SU-DHL-6 (cell line): ENCODE results near the gene PANK2.
"Not testable (repeated sequence)": the region's sequence is repeated elsewhere in the genome, so short reads cannot be mapped to it uniquely, and the experiment has no call there.

Experiments used
- H2AFZ ChIP-seq: fragments of 200-600 bp; sonication (generic); 2 replicates; pipeline ENCODE4 v1.6.1; 2014; ENCODE audit warnings: low read depth, mild to moderate bottlenecking, moderate library complexity, mixed read lengths, antibody characterized with exemption, low read length; ENCODE audit not compliant: severe bottlenecking
- H3F3A ChIP-seq: fragments of 200-600 bp; shearing (Covaris generic); 2 replicates; pipeline ENCODE4 v1.6.0; 2016; ENCODE audit warnings: antibody characterized with exemption, mild to moderate bottlenecking; ENCODE audit not compliant: insufficient read depth
- H3K27ac ChIP-seq: fragments of 200-600 bp; sonication (generic); 2 replicates; pipeline ENCODE4 v1.5.1; 2016; ENCODE audit warnings: low read depth, mild to moderate bottlenecking, low read length, moderate library complexity, mixed read lengths
- H3K27me3 ChIP-seq: fragments of 200-600 bp; sonication (generic), shearing (Covaris generic); 2 replicates; pipeline ENCODE4 v1.6.0; 2014; ENCODE audit warnings: mild to moderate bottlenecking, low read length
- H3K36me3 ChIP-seq: fragments of 200-600 bp; sonication (generic); 2 replicates; pipeline ENCODE4 v1.6.1; 2014; ENCODE audit warnings: mild to moderate bottlenecking, low read length, mixed read lengths
- H3K4me2 ChIP-seq: fragments of 300-600, 200-600 bp; shearing (Covaris generic), sonication (generic); 2 replicates; pipeline ENCODE4 v1.6.0; 2014; ENCODE audit warnings: low read length, low read depth, mild to moderate bottlenecking; ENCODE audit not compliant: poor library complexity, severe bottlenecking
- H3K4me3 ChIP-seq: fragments of 200-600 bp; sonication (generic); 2 replicates; pipeline ENCODE4 v1.5.1; 2014; ENCODE audit warnings: antibody characterized with exemption, low read length, mild to moderate bottlenecking, mixed read lengths; ENCODE audit not compliant: insufficient read depth, poor library complexity, severe bottlenecking
- H3K79me2 ChIP-seq: fragments of 200-600 bp; sonication (generic); 2 replicates; pipeline ENCODE4 v1.6.1; 2014; ENCODE audit warnings: mild to moderate bottlenecking, low read length, moderate library complexity; ENCODE audit not compliant: insufficient read depth
- H3K9ac ChIP-seq: fragments of 200-600 bp; sonication (generic); 2 replicates; pipeline ENCODE4 v1.7.0; 2014; ENCODE audit warnings: mild to moderate bottlenecking, low read length
- H3K9me2 ChIP-seq: fragments of 200-600 bp; sonication (generic); replicated peaks from 2 replicates; pipeline ENCODE4 v1.6.1; 2014; ENCODE audit warnings: low read length; ENCODE audit not compliant: insufficient read depth
- H3K9me3 ChIP-seq: fragments of 200-600 bp; sonication (generic); 2 replicates; pipeline ENCODE4 v1.6.1; 2014; ENCODE audit warnings: low read length, mixed read lengths; ENCODE audit not compliant: insufficient read depth
- H4K20me1 ChIP-seq: fragments of 200-600 bp; sonication (generic); 2 replicates; pipeline ENCODE4 v1.6.1; 2014; ENCODE audit warnings: low read depth, mild to moderate bottlenecking, antibody characterized with exemption, low read length, moderate library complexity, mixed read lengths
- EZH2phosphoT487 ChIP-seq: fragments of 200-600 bp; sonication (generic), shearing (Covaris generic); conservative IDR thresholded peaks from 2 replicates; pipeline ENCODE4 v1.6.1; 2018; ENCODE audit warnings: mild to moderate bottlenecking, antibody characterized with exemption, low read length, moderate library complexity, mixed read lengths
- TF ChIP-seq, protein P1 (sequence below): fragments of 200-600 bp; sonication (generic); IDR thresholded peaks from one replicate; pipeline ENCODE4 v1.5.1; 2017; ENCODE audit warnings: antibody characterized with exemption, mild to moderate bottlenecking, low read length, moderate library complexity; ENCODE audit not compliant: insufficient read depth, poor library complexity, severe bottlenecking

Gene PANK2

DNA sequence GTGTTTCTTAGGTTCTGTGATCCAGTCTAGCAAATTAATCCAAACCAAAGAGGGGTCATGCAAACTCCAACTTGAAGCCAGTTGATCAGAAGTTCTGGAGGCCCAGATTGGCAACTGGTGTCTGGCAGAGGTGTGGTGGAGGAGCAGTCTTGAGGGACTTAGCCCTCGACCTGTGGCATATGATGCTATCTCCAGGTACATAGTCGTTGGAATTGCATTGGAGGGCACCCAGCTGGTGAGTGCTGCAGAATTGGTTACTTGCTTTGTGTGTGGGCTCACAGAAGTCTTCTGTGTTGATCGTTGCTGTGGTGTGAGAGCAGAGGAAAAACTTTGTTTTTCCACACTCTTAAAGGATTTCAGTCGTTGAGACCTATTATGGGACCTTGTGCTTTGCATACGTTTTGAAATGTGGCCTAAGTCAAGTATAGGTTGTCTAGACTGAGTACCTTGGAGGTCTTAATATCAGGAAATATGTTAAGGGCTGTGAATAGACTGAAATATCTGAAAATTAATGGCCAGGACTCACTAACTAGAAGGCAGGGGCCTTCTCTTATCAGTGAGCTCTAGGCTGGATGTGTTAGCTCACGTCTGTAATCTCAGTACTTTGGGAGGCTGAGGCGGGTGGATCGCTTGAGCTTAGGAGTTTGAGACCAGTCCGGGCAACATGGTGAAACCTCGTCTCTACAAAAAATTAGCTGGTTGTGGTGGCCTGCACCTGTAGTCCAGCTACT is 7.8 kb downstream of the PANK2 start:
- Histone ChIP-seq H3K9me2 (no peaks in the 10 kb centered on the region), H3K79me2 (peaks cover 100% of the 10 kb centered on the region), H3K27ac (peak overlapping the region; percentile 1; the same call in 1 of the 2 replicates), H3K36me3 (peaks cover 9% of the 10 kb centered on the region; the same call in 1 of the 2 replicates), H3K4me3 (no peak overlapping the region), H4K20me1 (peaks cover 37% of the 10 kb centered on the region), H3K27me3 (no peaks in the 10 kb centered on the region), H3K9ac (no peak overlapping the region), H3F3A (peaks cover 27% of the 10 kb centered on the region), H3K4me2 (peak overlapping the region; percentile 17), H2AFZ (no peak overlapping the region), H3K9me3 (no peaks in the 10 kb centered on the region)
- TF ChIP-seq, protein P1, sequence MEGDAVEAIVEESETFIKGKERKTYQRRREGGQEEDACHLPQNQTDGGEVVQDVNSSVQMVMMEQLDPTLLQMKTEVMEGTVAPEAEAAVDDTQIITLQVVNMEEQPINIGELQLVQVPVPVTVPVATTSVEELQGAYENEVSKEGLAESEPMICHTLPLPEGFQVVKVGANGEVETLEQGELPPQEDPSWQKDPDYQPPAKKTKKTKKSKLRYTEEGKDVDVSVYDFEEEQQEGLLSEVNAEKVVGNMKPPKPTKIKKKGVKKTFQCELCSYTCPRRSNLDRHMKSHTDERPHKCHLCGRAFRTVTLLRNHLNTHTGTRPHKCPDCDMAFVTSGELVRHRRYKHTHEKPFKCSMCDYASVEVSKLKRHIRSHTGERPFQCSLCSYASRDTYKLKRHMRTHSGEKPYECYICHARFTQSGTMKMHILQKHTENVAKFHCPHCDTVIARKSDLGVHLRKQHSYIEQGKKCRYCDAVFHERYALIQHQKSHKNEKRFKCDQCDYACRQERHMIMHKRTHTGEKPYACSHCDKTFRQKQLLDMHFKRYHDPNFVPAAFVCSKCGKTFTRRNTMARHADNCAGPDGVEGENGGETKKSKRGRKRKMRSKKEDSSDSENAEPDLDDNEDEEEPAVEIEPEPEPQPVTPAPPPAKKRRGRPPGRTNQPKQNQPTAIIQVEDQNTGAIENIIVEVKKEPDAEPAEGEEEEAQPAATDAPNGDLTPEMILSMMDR = no peak
- TF ChIP-seq EZH2phosphoT487 = no peak

DNA sequence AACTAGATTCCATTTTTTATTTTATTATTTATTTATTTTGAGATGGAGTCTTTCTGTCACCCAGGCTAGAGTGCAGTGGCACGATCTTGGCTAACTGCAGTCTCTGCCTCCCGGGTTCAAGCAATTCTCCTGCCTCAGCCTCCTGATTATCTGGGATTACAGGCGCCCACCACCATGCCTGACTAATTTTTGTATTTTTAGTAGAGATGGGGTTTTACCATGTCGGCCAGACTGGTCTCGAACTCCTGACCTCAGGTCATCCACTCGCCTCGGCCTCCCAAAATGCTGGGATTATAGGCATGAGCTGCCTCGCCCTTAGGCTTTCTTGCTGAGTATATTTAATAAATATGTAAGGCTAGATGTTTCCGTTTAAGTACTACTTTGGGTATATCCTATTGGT is 9.0 kb downstream of the PANK2 start:
- peaks cover 20% of the 10 kb centered on the region for H3F3A ChIP-seq

DNA sequence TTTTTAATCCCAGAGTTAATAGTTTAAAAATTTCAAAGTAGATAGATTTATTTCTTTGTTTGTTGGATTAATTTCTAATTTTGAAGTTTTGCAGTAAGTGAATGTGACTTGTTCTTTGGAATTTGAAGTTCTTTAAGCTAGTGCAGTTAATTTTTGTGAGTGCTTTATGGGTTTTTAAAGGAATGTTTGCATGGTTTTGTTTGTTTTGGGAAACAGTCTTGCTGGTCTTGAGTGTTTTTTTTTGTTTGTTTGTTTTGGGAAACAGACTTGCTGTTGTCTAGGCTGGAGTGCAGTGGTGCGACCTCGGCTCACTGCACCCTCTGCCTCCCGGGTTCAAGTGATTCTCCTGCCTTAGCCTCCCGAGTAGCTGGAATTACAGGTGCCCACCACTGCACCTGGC is 9.5 kb downstream of the PANK2 start:
- H3K9ac ChIP-seq = no peak overlapping the region
- no peak overlapping the region for H3K4me3 ChIP-seq
- H3K79me2 ChIP-seq = peaks cover 100% of the 10 kb centered on the region
- TF ChIP-seq, protein P1 = no peak
- TF ChIP-seq EZH2phosphoT487 = no peak
- no peaks in the 10 kb centered on the region for H3K27me3 ChIP-seq
- peak overlapping the region; percentile 30 for H3K4me2 ChIP-seq
- H3K36me3 ChIP-seq = peaks cover 5% of the 10 kb centered on the region; the same call in 1 of the 2 replicates
- no peaks in the 10 kb centered on the region for H3K9me3 ChIP-seq
- H3F3A ChIP-seq = peaks cover 20% of the 10 kb centered on the region
- peaks cover 33% of the 10 kb centered on the region for H4K20me1 ChIP-seq
- H3K27ac ChIP-seq = no peak overlapping the region; the same call in 1 of the 2 replicates
- no peak overlapping the region for H2AFZ ChIP-seq
- no peaks in the 10 kb centered on the region for H3K9me2 ChIP-seq

More for the DNA sequence above, 9.0 kb downstream of the PANK2 start:
- H3K4me3 ChIP-seq, H3K9me3 ChIP-seq, H3K36me3 ChIP-seq, H3K9ac ChIP-seq, H3K27me3 ChIP-seq, H3K27ac ChIP-seq, H3K9me2 ChIP-seq, H2AFZ ChIP-seq: not testable (repeated sequence)
- Histone ChIP-seq H3K79me2 (peaks cover 100% of the 10 kb centered on the region), H3K4me2 (peak overlapping the region; percentile 30), H4K20me1 (peaks cover 35% of the 10 kb centered on the region)

DNA sequence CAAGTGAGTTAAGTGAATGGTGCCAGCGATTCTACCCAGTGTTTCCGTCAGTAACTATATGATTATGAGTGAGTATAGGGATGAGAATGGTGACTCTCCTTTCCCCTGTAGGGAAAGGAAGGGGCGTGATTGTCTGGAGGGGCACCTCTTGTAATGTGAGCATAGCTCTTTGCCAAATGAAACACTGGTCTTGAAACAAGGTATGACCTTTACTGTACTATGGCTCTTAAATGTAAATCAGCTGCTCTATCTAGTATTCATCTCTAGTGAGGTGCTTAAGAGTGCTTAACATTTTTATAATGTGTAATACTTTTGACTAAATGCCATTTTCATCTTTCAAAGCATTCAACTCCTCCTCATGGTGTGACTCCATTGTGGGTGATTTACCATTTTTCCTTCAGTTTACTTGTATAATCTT is 11.0 kb downstream of the PANK2 start:
- Histone ChIP-seq H3K79me2 (peaks cover 100% of the 10 kb centered on the region), H3K9me2 (no peaks in the 10 kb centered on the region), H2AFZ (no peak overlapping the region), H3K27me3 (no peaks in the 10 kb centered on the region), H3K27ac (no peak overlapping the region), H3K4me2 (no peak overlapping the region), H3K4me3 (no peak overlapping the region), H3K9ac (no peak overlapping the region), H3K36me3 (0 out of 2 replicates have a peak, but pooled peaks cover 5% of the 10 kb centered on the region), H3F3A (peaks cover 20% of the 10 kb centered on the region), H4K20me1 (peaks cover 45% of the 10 kb centered on the region), H3K9me3 (no peaks in the 10 kb centered on the region)
- no peak for TF ChIP-seq EZH2phosphoT487
- TF ChIP-seq, protein P1 = no peak
